SK-N-SH (cell line): ENCODE measurements around the gene METTL9.

Experiments
- CTCF ChIP-seq: fragments of 200-600 bp; sonication (generic); IDR thresholded peaks from 2 replicates; pipeline ENCODE4 v1.6.1; 2017; ENCODE audit warnings: antibody characterized with exemption, mild to moderate bottlenecking, moderate library complexity
- FOSL2 ChIP-seq: IDR thresholded peaks from 2 replicates; pipeline ENCODE4 v1.4.0; 2012; ENCODE audit warnings: low read depth, mild to moderate bottlenecking, moderate library complexity, borderline replicate concordance
- RCOR1 ChIP-seq: fragments of 150-350 bp; IDR thresholded peaks from 2 replicates; pipeline ENCODE4 v1.6.1; 2017; ENCODE audit warnings: antibody characterized with exemption, low read length

DNA sequence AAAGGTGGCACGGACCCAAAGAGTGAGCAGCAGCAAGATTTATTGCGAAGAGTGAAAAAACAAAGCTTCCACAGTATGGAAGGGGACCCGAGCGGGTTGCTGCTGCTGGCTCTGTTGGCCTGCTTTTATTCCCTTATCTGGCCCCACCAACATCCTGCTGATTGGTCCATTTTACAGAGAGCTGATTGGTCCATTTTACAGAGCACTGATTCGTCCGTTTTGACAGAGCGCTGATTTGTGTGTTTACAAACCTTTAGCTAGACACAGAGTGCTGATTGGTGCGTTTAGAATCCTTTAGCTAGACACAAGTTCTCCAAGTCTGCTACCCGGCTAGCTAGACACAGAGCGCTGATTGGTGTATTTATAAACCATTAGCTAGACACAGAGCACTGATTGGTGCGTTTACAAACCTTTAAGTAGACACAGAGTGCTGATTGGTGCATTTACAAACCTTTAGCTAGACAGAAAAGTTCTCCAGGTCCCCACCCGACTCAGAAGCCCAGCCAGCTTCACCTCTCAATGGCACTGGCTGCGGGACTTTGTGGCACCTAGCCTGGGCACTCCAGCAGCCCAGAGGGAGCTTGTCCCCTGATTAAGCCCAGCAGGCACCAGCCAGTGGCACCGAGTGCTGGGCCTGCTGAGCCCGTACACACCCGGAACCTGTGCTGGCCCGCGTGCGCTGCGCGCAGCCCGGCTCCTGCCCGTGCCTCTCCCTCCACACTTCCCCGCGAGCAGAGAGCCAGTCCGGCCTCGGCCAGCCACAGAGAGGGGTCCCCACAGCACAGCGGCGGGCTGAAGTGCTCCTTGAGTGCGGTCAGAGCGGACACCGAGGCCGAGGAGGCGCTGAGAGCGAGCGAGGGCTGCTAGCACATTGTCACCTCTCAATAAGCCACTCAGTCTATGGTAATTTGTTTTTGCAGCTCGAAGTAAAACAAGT, 37.9 kb downstream of the METTL9 start:
- no peak for TF ChIP-seq RCOR1
- no peak for TF ChIP-seq FOSL2
- no peak for TF ChIP-seq CTCF
